C4-2B (cell line): ENCODE data around the gene DENND2D.

Experiments
- CTCF ChIP-seq: fragments of 450-650 bp; conservative IDR thresholded peaks from 2 replicates; pipeline ENCODE4 v1.5.1; 2017; ENCODE audit warnings: mild to moderate bottlenecking
- ZFX ChIP-seq: fragments of 450-650 bp; IDR thresholded peaks from 2 replicates; pipeline ENCODE4 v1.6.1; 2017

- TF ChIP-seq CTCF = no peak
- no peak for TF ChIP-seq ZFX
Observed at GRCh38 chr1:111142356-111142975, 58.0 kb downstream of the DENND2D start.
